ENCODE results near the gene VPS51. TPM values are rescaled to one million over a fixed set of nuclear protein-coding genes. Genes with fewer than 3 reads are reported as not detected.

VPS51 gene
- total and polyA plus RNA-seq, 4 donors: 69.6 to 164 (median 124) TPM

DNA sequence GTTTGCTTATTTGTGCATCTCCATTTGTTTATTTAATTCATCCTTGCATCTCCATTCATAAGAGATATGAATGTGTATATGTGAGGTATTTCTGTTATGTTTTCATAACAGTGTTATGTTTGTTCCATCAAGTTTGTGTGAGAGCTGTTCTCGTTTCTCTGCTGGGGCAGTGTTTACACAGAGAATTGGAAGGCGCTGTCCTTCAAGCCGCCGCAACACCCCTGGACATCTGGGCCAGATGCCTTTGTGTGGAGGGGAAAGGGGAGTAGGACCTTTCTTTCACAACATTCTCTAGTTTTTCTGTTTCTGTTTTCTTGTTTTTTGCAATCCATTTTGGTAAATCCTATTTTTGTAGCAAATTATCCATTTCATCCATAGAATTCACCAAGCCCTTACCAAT lies 8.6 kb downstream of the VPS51 start:
- Histone ChIP-seq H3K9ac (ENCODE audit: insufficient read depth in 1 of 2, low read length in 2 of 2) (peak overlapping the region in 1 of 2 donors; percentile 19), H3K4me1 (ENCODE audit: control insufficient read depth in 5 of 5, insufficient read depth in 5 of 5, low read length in 5 of 5) (peaks cover 0 to 3% (median 0%) of the 10 kb centered on the region in 5 donors), H3K27ac (ENCODE audit: low read depth in 1 of 2, low read length in 1 of 2) (peak overlapping the region in 1 of 2 donors; percentile 42), H3K9me3 (ENCODE audit: control insufficient read depth in 4 of 4, insufficient read depth in 3 of 4, low read length in 3 of 4) (no peaks in the 10 kb centered on the region), H3K36me3 (ENCODE audit: control insufficient read depth in 4 of 4, insufficient read depth in 4 of 4, low read length in 4 of 4) (peaks cover 4 to 27% (median 9%) of the 10 kb centered on the region in 4 donors), H3K4me3 (no peak overlapping the region), H3K27me3 (ENCODE audit: control insufficient read depth in 3 of 3, insufficient read depth in 3 of 3, low read length in 2 of 3) (no peaks in the 10 kb centered on the region)
- ATAC-seq (ENCODE audit: insufficient read depth, low FRiP score) (no peak), DNase-seq (peak in 2 of 3 donors; percentile 55 to 59)
- 66 to 86% methylated on average over 4 of the region's 4 CpGs for WGBS, 2 donors
- TF ChIP-seq, protein P1, sequence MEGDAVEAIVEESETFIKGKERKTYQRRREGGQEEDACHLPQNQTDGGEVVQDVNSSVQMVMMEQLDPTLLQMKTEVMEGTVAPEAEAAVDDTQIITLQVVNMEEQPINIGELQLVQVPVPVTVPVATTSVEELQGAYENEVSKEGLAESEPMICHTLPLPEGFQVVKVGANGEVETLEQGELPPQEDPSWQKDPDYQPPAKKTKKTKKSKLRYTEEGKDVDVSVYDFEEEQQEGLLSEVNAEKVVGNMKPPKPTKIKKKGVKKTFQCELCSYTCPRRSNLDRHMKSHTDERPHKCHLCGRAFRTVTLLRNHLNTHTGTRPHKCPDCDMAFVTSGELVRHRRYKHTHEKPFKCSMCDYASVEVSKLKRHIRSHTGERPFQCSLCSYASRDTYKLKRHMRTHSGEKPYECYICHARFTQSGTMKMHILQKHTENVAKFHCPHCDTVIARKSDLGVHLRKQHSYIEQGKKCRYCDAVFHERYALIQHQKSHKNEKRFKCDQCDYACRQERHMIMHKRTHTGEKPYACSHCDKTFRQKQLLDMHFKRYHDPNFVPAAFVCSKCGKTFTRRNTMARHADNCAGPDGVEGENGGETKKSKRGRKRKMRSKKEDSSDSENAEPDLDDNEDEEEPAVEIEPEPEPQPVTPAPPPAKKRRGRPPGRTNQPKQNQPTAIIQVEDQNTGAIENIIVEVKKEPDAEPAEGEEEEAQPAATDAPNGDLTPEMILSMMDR (IDR thresholded peaks at IDR 0.05; ENCODE audit: control extremely low read depth, extremely low read depth): no peak

DNA sequence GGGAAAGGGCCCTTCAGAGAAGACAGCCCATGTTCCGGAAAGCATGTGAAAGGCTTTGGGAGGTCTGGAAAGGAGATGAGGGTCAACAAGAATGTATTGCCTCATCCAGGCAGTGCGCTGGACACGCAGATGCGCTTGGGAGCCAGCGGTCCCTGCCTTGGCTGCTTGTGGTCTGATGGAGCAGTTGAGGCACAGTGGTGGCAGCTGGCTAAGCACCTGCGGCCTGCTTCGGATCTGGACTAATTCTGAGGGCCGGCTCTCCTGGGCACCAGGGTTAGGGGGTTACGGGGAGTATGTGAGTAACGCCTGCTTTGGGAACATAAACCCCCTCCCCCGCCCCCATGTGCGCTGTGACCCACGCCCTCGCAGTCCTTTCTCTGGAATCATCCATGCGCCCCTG lies 11.1 kb downstream of the VPS51 start:
- DNase-seq: no peak
- H3K4me1 ChIP-seq (ENCODE audit: control insufficient read depth in 5 of 5, insufficient read depth in 5 of 5, low read length in 5 of 5): peaks cover 0 to 9% (median 7%) of the 10 kb centered on the region in 5 donors
- ATAC-seq (ENCODE audit: insufficient read depth, low FRiP score): no peak
- TF ChIP-seq, protein P1 (IDR thresholded peaks at IDR 0.05; ENCODE audit: control extremely low read depth, extremely low read depth): no peak
- peaks cover 8 to 31% (median 9%) of the 10 kb centered on the region in 4 donors for H3K36me3 ChIP-seq (ENCODE audit: control insufficient read depth in 4 of 4, insufficient read depth in 4 of 4, low read length in 4 of 4)
- H3K27ac ChIP-seq (ENCODE audit: low read depth in 1 of 2, low read length in 1 of 2): no peak overlapping the region
- no peak overlapping the region for H3K9ac ChIP-seq (ENCODE audit: insufficient read depth in 1 of 2, low read length in 2 of 2)
- no peaks in the 10 kb centered on the region for H3K27me3 ChIP-seq (ENCODE audit: control insufficient read depth in 3 of 3, insufficient read depth in 3 of 3, low read length in 2 of 3)
- WGBS, 2 donors: 96 to 97% methylated on average over 15 of the region's 15 CpGs
- H3K4me3 ChIP-seq: no peak overlapping the region
- no peaks in the 10 kb centered on the region for H3K9me3 ChIP-seq (ENCODE audit: control insufficient read depth in 4 of 4, insufficient read depth in 3 of 4, low read length in 3 of 4)

DNA sequence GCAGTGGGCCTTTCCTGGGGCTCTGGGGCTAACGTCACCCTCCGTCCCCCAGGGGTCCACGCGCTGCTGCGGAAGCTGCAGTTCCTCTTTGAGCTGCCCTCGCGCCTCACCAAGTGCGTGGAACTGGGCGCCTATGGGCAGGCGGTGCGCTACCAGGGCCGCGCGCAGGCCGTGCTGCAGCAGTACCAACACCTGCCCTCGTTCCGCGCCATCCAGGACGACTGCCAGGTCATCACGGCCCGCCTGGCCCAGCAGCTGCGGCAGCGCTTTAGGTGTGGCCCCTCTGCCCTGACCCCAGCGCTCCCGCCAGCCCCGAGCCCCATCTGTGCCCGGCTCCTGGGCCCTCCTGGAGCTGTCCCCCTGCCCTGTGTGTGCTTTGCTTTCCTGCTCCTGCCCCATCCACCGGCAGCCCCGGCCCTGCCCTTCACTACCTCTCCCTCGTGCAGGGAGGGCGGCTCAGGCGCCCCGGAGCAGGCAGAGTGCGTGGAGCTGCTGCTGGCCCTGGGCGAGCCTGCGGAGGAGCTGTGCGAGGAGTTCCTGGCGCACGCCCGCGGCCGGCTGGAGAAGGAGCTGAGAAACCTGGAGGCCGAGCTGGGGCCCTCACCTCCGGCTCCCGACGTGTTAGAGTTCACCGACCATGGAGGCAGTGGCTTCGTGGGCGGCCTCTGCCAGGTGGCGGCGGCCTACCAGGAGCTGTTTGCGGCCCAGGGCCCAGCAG lies 11.9 kb downstream of the VPS51 start:
- no peak for ATAC-seq (ENCODE audit: insufficient read depth, low FRiP score)
- no peak for DNase-seq
- no peaks in the 10 kb centered on the region for H3K9me3 ChIP-seq (ENCODE audit: control insufficient read depth in 4 of 4, insufficient read depth in 3 of 4, low read length in 3 of 4)
- peaks cover 6 to 31% (median 8%) of the 10 kb centered on the region in 4 donors for H3K36me3 ChIP-seq (ENCODE audit: control insufficient read depth in 4 of 4, insufficient read depth in 4 of 4, low read length in 4 of 4)
- TF ChIP-seq, protein P1 (IDR thresholded peaks at IDR 0.05; ENCODE audit: control extremely low read depth, extremely low read depth): no peak
- no peak overlapping the region for H3K9ac ChIP-seq (ENCODE audit: insufficient read depth in 1 of 2, low read length in 2 of 2)
- H3K4me1 ChIP-seq (ENCODE audit: control insufficient read depth in 5 of 5, insufficient read depth in 5 of 5, low read length in 5 of 5): peaks cover 0 to 18% (median 7%) of the 10 kb centered on the region in 5 donors
- 96 to 97% methylated on average over 50 to 52 of the region's 52 CpGs for WGBS, 2 donors
- H3K4me3 ChIP-seq: no peak overlapping the region
- peaks cover 0 to 2% (median 0%) of the 10 kb centered on the region in 3 donors for H3K27me3 ChIP-seq (ENCODE audit: control insufficient read depth in 3 of 3, insufficient read depth in 3 of 3, low read length in 2 of 3)
- no peak overlapping the region for H3K27ac ChIP-seq (ENCODE audit: low read depth in 1 of 2, low read length in 1 of 2)

Data from lung (tissue), 12 donors.